GM06990 (cell line): ENCODE results near the gene ERMAP.

Experiments used
- DNase-seq: peaks from one replicate; pipeline ENCODE4 v3.0.0-alpha.2; 2011; ENCODE audit not compliant: insufficient read length; ENCODE audit errors: extremely low read depth
- H3K27me3 ChIP-seq: replicated peaks from 2 replicates; pipeline ENCODE4 v1.6.0; 2011; ENCODE audit warnings: low read length; ENCODE audit not compliant: control insufficient read depth, insufficient read depth
- H3K36me3 ChIP-seq: 2 replicates; pipeline ENCODE4 v1.5.1; 2011; ENCODE audit warnings: low read length; ENCODE audit not compliant: control insufficient read depth, insufficient read depth
- H3K4me3 ChIP-seq: replicated peaks from 2 replicates; pipeline ENCODE4 v1.5.1; 2011; ENCODE audit warnings: low read depth, mild to moderate bottlenecking, control low read depth, low read length
- CTCF ChIP-seq: IDR thresholded peaks from 2 replicates; pipeline ENCODE4 v1.5.1; 2011; ENCODE audit warnings: low read length, control low read depth, mild to moderate bottlenecking, inconsistent platforms; ENCODE audit not compliant: insufficient read depth, poor library complexity, severe bottlenecking

Gene ERMAP

GRCh38 chr1:42841010-42841409 is 24.1 kb downstream of the ERMAP start:
- TF ChIP-seq CTCF, result no peak
- no peaks in the 10 kb centered on the region for H3K36me3 ChIP-seq
- no peak for DNase-seq
- no peak overlapping the region for H3K4me3 ChIP-seq
- H3K27me3 ChIP-seq, result no peaks in the 10 kb centered on the region

- H3K36me3 ChIP-seq, result no peaks in the 10 kb centered on the region
- H3K4me3 ChIP-seq, result no peak overlapping the region
- DNase-seq, result no peak
- TF ChIP-seq CTCF, result no peak
- no peaks in the 10 kb centered on the region for H3K27me3 ChIP-seq
These were observed 24.7 kb downstream of the ERMAP start for GRCh38 chr1:42841440-42842147.

GRCh38 chr1:42844592-42845140 is 27.7 kb downstream of the ERMAP start:
- no peak overlapping the region for H3K4me3 ChIP-seq
- no peaks in the 10 kb centered on the region for H3K27me3 ChIP-seq
- DNase-seq, result no peak
- no peak for TF ChIP-seq CTCF
- H3K36me3 ChIP-seq, result no peaks in the 10 kb centered on the region; the same call in none of the 2 replicates

GRCh38 chr1:42845193-42845592 is 28.3 kb downstream of the ERMAP start:
- H3K4me3 ChIP-seq, result no peak overlapping the region
- H3K36me3 ChIP-seq, result no peaks in the 10 kb centered on the region; the same call in none of the 2 replicates
- H3K27me3 ChIP-seq, result no peaks in the 10 kb centered on the region
- no peak for TF ChIP-seq CTCF
- DNase-seq, result no peak

GRCh38 chr1:42845866-42846256 is 28.9 kb downstream of the ERMAP start:
- Histone ChIP-seq H3K36me3 (peaks cover 2% of the 10 kb centered on the region), H3K4me3 (peak overlapping the region; percentile 79), H3K27me3 (no peaks in the 10 kb centered on the region)
- no peak for TF ChIP-seq CTCF
- no peak for DNase-seq
